Endothelial cell of umbilical vein (primary cell): ENCODE measurements around the gene OR2V1. TPM values are rescaled to one million over a fixed set of nuclear protein-coding genes. Genes with fewer than 3 reads are reported as not detected.

ENCODE experiments used
- BruUV-seq: library from RNA; stranded (reverse); fragments of 400-500 nt; replicated peaks from 2 replicates; lab custom pipeline; 2021; lab: Mats Ljungman, UMichigan
- CTCF ChIA-PET: fragments of 300-600, 350-600 bp; sonication (Branson Sonifier 250); formaldehyde crosslinking; loops from one replicate; lab custom pipeline; 2021; ENCODE audit warnings: antibody characterized with exemption, inconsistent platforms; lab: Charles Lee
- POLR2A ChIA-PET: fragments of 300-600, 350-600 bp; sonication (Branson Sonifier 250); formaldehyde crosslinking; loops from one replicate; lab custom pipeline; 2021; ENCODE audit warnings: antibody characterized with exemption, inconsistent platforms; lab: Charles Lee
- DNase-seq: peaks from one replicate; pipeline ENCODE4 v3.0.0-alpha.2; 2011; ENCODE audit warnings: low read depth, low spot score
- FAIRE-seq: peaks from 2 replicates; lab custom pipeline; 2011; peaks lifted over from hg19 to GRCh38; lab: Jason Lieb, UNC
- H2AFZ ChIP-seq: 2 replicates; pipeline ENCODE4 v1.6.0; 2012; ENCODE audit warnings: low read depth, low read length, control low read depth, inconsistent platforms
- H3K27ac ChIP-seq: 2 replicates; pipeline ENCODE4 v1.5.1; 2011; ENCODE audit warnings: low read depth, mild to moderate bottlenecking, control low read depth, low read length, moderate library complexity; ENCODE audit not compliant: insufficient read depth
- H3K27me3 ChIP-seq, 2 experiments: 2 replicates each; pipeline versions ENCODE4 v1.6.0 to v1.6.1; 2011; ENCODE audit warnings: low read length in 2 of 2, mixed read lengths in 1 of 2; ENCODE audit not compliant: control insufficient read depth in 2 of 2, insufficient read depth in 2 of 2
- H3K36me3 ChIP-seq, 2 experiments: 2 replicates in 1 of 2; 3 replicates in 1 of 2; pipeline ENCODE4 v1.5.1; 2011; ENCODE audit warnings: low read length in 2 of 2, mild to moderate bottlenecking in 1 of 2, moderate library complexity in 1 of 2; ENCODE audit not compliant: control insufficient read depth in 2 of 2, insufficient read depth in 2 of 2; ENCODE audit errors: extremely low read depth in 1 of 2
- H3K4me1 ChIP-seq: 3 replicates; pipeline ENCODE4 v1.5.1; 2011; ENCODE audit warnings: mild to moderate bottlenecking, low read length; ENCODE audit not compliant: control insufficient read depth, insufficient read depth; ENCODE audit errors: extremely low read depth
- H3K4me2 ChIP-seq: 2 replicates; pipeline ENCODE4 v1.6.1; 2011; ENCODE audit warnings: low read length, control low read depth, mixed read lengths; ENCODE audit not compliant: insufficient read depth
- H3K4me3 ChIP-seq, 3 experiments: fragments of 200-600 bp in 1 of 3; sonication (generic), shearing (Covaris generic) in 1 of 3; replicated peaks in 1 of 3; 2 replicates each; pipeline ENCODE4 v1.5.1; 2011 to 2016; ENCODE audit warnings: control low read depth in 3 of 3, low read length in 3 of 3, mild to moderate bottlenecking in 2 of 3, inconsistent platforms in 1 of 3, low read depth in 1 of 3, moderate library complexity in 1 of 3; ENCODE audit not compliant: insufficient read depth in 1 of 3
- H3K79me2 ChIP-seq: 2 replicates; pipeline ENCODE4 v1.6.0; 2012; ENCODE audit warnings: low read length, inconsistent platforms; ENCODE audit not compliant: control insufficient read depth, insufficient read depth
- H3K9ac ChIP-seq: replicated peaks from 2 replicates; pipeline ENCODE3; 2011; ENCODE audit warnings: low read length, control low read depth; ENCODE audit not compliant: insufficient read depth; ENCODE audit errors: extremely low read depth
- H3K9me1 ChIP-seq: replicated peaks from 3 replicates; pipeline ENCODE4 v1.6.0; 2011; ENCODE audit warnings: mild to moderate bottlenecking, low read length; ENCODE audit not compliant: control insufficient read depth, insufficient read depth; ENCODE audit errors: extremely low read depth
- H3K9me3 ChIP-seq: replicated peaks from 2 replicates; pipeline ENCODE4 v1.5.1; 2012; ENCODE audit warnings: low read length, inconsistent platforms; ENCODE audit not compliant: control insufficient read depth, insufficient read depth
- H4K20me1 ChIP-seq: replicated peaks from 2 replicates; pipeline ENCODE3; 2011; ENCODE audit warnings: mild to moderate bottlenecking, low read length; ENCODE audit not compliant: control insufficient read depth, insufficient read depth; ENCODE audit errors: extremely low read depth
- EZH2 ChIP-seq: IDR thresholded peaks from 2 replicates; pipeline ENCODE4 v1.6.1; 2012; ENCODE audit warnings: borderline replicate concordance, low read depth, mild to moderate bottlenecking, moderate library complexity, low read length, inconsistent platforms; ENCODE audit not compliant: severe bottlenecking
- FOS ChIP-seq: IDR thresholded peaks from 2 replicates; pipeline ENCODE4 v1.6.1; 2011; ENCODE audit warnings: mild to moderate bottlenecking, low read length, moderate library complexity, borderline replicate concordance; ENCODE audit not compliant: insufficient read depth
- GATA2 ChIP-seq: IDR thresholded peaks from 2 replicates; pipeline ENCODE4 v1.7.0; 2011; ENCODE audit warnings: low read depth, mild to moderate bottlenecking, moderate library complexity, mixed read lengths, low read length; ENCODE audit not compliant: insufficient read length, insufficient read depth
- MYC ChIP-seq: IDR thresholded peaks from one replicate; pipeline ENCODE4 v1.6.1; 2011; ENCODE audit warnings: mild to moderate bottlenecking, low read depth, low read length
- POLR2A ChIP-seq: IDR thresholded peaks from 2 replicates; pipeline ENCODE4 v1.6.1; 2012; ENCODE audit warnings: low read depth, mild to moderate bottlenecking, control low read depth, low read length
- POLR2AphosphoS5 ChIP-seq: IDR thresholded peaks from 2 replicates; pipeline ENCODE4 v1.6.1; 2012; ENCODE audit warnings: low read depth, mild to moderate bottlenecking, control low read depth, low read length, moderate library complexity; ENCODE audit not compliant: insufficient read depth
- dilution Hi-C: fragments of 300-500 bp; cut with MboI; formaldehyde crosslinking; loops from one replicate; pipeline ENCODE4 v1.15.0; 2019; ENCODE audit warnings: low sequenced_read_pairs; ENCODE audit not compliant: extremely low pct_ligation_motif_present
- intact Hi-C: fragments of 100-400 bp; cut with micrococcal nuclease; formaldehyde crosslinking; loops from one replicate; pipeline ENCODE4 v1.10.0; 2022
- polyA plus RNA-seq, 4 experiments: library from polyadenylated mRNA; depleted of rRNA in 3 of 4; stranded (reverse) in 3 of 4; unstranded in 1 of 4; fragments of >200 nt; gene quantifications; 2 replicates each; pipeline versions ENCODE4 v1.2.1 to v1.2.3, GENCODE V29; 2011 to 2012; ENCODE audit warnings: missing spikeins in 1 of 4
- total RNA-seq: library from RNA; stranded (reverse); gene quantifications from 2 replicates; pipeline ENCODE4 v1.2.3, GENCODE V29; 2021
- TF ChIP-seq, protein P1 (sequence below): IDR thresholded peaks from 2 replicates; pipeline ENCODE4 v1.6.1; 2011; ENCODE audit not compliant: insufficient read depth, insufficient read length
- TF ChIP-seq, protein P2 (sequence below), 2 donors: IDR thresholded peaks; 1 replicate in 1 of 2; 2 replicates in 1 of 2; pipeline ENCODE4 v1.5.1; 2011; ENCODE audit warnings: low read length in 2 of 2, mild to moderate bottlenecking in 2 of 2, moderate library complexity in 2 of 2, control low read depth in 1 of 2, inconsistent platforms in 1 of 2, low read depth in 1 of 2; ENCODE audit not compliant: insufficient read depth in 1 of 2; ENCODE audit errors: extremely low read depth in 1 of 2

The OR2V1 gene
- total and polyA plus RNA-seq, 2 donors (not counting 3 experiments of a cell fraction or from before 2014, with no cell fraction given): not detected

DNA sequence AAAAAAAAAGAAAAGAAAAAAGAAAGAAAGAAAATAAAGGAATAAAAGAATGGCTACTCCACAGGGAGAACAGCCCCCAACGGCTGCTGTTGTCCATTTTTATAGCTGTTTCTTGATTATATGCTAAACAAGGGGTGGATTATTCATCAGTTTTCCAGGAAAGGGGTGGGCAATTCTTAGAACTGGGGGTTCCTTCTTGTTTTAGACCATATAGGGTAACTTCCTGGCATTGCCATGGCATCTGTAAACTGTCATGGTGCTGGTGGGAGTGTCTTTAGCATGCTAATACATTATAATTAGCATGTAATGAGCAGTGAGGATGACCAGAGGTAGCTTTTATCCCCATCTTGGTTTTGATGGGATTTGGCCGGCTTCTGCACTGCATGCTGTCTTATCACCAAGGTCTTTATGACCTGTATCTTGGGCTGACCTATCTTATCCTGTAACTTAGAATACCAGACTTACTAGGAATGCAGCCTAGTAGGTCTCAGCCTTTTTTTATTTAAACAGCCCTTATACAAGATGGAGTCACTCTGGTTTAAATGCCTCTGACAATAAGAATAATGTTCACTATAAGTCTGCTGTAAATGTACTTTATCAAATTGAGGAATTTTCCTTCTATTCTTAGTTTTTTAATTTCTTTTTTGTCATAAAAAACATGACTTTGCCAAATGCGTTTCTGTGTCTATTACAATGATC is 45.4 kb upstream of the OR2V1 start:
- no peak overlapping the region for H3K4me2 ChIP-seq
- no peaks in the 10 kb centered on the region for H3K36me3 ChIP-seq
- peaks cover 8% of the 10 kb centered on the region in 2 experiments for H3K27me3 ChIP-seq
- CTCF ChIA-PET: no interaction called here
- DNase-seq: no peak
- H3K9me1 ChIP-seq: no peaks in the 10 kb centered on the region
- intact Hi-C loops (no loop called here), dilution Hi-C loops (no loop called here)
- H2AFZ ChIP-seq: no peak overlapping the region
- POLR2A ChIA-PET: no interaction called here
- BruUV-seq: no TSS peak
- no peak for FAIRE-seq
- no peak overlapping the region for H3K9ac ChIP-seq
- no peaks in the 10 kb centered on the region for H3K9me3 ChIP-seq
- peaks cover 7% of the 10 kb centered on the region for H3K4me1 ChIP-seq
- H4K20me1 ChIP-seq: no peaks in the 10 kb centered on the region
- no peak overlapping the region for H3K27ac ChIP-seq
- H3K79me2 ChIP-seq: no peaks in the 10 kb centered on the region
- no peak overlapping the region for H3K4me3 ChIP-seq
- TF ChIP-seq EZH2 (no peak), FOS (no peak), POLR2A (no peak), MYC (no peak), POLR2AphosphoS5 (no peak), GATA2 (no peak)
- TF ChIP-seq, protein P1, sequence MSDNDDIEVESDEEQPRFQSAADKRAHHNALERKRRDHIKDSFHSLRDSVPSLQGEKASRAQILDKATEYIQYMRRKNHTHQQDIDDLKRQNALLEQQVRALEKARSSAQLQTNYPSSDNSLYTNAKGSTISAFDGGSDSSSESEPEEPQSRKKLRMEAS: no peak
- TF ChIP-seq, protein P2, sequence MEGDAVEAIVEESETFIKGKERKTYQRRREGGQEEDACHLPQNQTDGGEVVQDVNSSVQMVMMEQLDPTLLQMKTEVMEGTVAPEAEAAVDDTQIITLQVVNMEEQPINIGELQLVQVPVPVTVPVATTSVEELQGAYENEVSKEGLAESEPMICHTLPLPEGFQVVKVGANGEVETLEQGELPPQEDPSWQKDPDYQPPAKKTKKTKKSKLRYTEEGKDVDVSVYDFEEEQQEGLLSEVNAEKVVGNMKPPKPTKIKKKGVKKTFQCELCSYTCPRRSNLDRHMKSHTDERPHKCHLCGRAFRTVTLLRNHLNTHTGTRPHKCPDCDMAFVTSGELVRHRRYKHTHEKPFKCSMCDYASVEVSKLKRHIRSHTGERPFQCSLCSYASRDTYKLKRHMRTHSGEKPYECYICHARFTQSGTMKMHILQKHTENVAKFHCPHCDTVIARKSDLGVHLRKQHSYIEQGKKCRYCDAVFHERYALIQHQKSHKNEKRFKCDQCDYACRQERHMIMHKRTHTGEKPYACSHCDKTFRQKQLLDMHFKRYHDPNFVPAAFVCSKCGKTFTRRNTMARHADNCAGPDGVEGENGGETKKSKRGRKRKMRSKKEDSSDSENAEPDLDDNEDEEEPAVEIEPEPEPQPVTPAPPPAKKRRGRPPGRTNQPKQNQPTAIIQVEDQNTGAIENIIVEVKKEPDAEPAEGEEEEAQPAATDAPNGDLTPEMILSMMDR (IDR thresholded peaks at IDR 0.05; ENCODE audit: extremely low read depth in 1 of 2, insufficient read depth in 1 of 2, low read depth in 1 of 2, low read length in 2 of 2): no peak
